SU-DHL-6 (cell line): ENCODE data around the gene NRP1.

Experiments
- EZH2phosphoT487 ChIP-seq: fragments of 200-600 bp; sonication (generic), shearing (Covaris generic); conservative IDR thresholded peaks from 2 replicates; pipeline ENCODE4 v1.6.1; 2018; ENCODE audit warnings: mild to moderate bottlenecking, antibody characterized with exemption, low read length, moderate library complexity, mixed read lengths
- TF ChIP-seq, protein P1 (sequence below): fragments of 200-600 bp; sonication (generic); IDR thresholded peaks from one replicate; pipeline ENCODE4 v1.5.1; 2017; ENCODE audit warnings: antibody characterized with exemption, mild to moderate bottlenecking, low read length, moderate library complexity; ENCODE audit not compliant: insufficient read depth, poor library complexity, severe bottlenecking

DNA sequence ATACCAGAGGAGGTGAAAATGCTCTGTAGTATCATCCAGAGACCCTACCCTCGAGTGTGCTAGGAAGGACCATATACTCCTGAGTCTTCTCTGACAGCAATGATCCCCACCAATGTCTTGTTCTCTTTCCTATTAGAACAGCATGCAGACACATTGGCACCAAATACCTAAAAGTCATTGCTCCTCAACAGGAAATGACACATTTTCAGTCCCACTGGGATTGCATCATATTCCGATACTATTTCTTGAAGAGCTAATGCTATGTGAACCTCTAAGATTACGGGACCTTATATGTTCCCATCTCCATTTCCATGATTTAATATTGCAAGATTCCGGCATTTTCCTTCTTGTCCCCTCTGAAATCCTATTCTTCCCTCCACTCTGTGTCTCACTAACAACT lies 177.4 kb downstream of the NRP1 start:
- TF ChIP-seq, protein P1, sequence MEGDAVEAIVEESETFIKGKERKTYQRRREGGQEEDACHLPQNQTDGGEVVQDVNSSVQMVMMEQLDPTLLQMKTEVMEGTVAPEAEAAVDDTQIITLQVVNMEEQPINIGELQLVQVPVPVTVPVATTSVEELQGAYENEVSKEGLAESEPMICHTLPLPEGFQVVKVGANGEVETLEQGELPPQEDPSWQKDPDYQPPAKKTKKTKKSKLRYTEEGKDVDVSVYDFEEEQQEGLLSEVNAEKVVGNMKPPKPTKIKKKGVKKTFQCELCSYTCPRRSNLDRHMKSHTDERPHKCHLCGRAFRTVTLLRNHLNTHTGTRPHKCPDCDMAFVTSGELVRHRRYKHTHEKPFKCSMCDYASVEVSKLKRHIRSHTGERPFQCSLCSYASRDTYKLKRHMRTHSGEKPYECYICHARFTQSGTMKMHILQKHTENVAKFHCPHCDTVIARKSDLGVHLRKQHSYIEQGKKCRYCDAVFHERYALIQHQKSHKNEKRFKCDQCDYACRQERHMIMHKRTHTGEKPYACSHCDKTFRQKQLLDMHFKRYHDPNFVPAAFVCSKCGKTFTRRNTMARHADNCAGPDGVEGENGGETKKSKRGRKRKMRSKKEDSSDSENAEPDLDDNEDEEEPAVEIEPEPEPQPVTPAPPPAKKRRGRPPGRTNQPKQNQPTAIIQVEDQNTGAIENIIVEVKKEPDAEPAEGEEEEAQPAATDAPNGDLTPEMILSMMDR, result no peak
- no peak for TF ChIP-seq EZH2phosphoT487
